ENCODE data around the gene YIPF1.
"Not testable (repeated sequence)": the region's sequence is repeated elsewhere in the genome, so short reads cannot be mapped to it uniquely, and the experiment has no call there.

YIPF1 gene

GRCh38 chr1:53894644-53895043 is 5.0 kb upstream of the YIPF1 start:
- no peak for DNase-seq (ENCODE audit: low read depth)

GRCh38 chr1:53893999-53894636 is 4.5 kb upstream of the YIPF1 start, which contains the start of gene DIO1:
TSS of gene DIO1 (plus strand) at chr1:53894187. CDS start at chr1:53894211, 24 bp downstream.
- no peak for DNase-seq (ENCODE audit: low read depth)

DNA sequence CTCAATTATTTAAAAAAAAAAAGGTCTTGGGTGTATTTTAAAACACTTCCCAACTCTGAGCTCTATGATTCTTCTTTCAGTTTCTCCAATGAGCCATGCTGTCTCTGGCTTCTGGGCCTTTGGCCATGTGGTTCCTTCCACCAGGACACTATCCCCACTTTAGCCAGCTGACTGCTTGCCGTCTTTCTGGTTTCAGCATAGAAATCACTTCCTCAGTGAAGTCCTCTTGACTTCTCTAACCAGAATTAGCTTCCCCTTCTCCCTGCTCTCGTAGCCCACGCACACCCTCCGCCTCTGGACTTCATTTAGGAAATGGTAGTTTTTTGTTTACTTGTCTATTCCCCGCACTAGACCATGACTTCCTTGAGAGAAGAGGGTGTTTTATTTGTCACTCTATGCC is 3.3 kb upstream of the YIPF1 start:
- no peak for DNase-seq (ENCODE audit: low read depth)

DNA sequence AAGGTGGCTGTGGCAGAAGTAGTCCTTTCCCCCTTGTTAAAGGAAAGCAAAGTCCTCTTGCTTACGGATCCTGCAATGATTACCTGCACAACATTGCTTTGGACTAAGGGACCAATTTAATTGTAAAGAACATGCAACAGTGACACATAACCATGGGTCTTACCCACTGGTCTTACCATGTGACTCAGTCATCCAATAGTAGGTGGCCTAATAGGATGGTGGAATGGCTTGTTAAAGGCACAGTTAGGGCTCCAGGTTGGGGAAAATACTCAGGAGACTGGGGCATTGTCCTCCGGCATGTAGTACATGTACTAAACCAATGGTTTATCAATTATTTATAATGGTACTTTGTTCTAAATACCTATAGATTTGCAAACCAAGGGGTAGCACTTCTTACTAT is 2.1 kb upstream of the YIPF1 start:
- DNase-seq (ENCODE audit: low read depth) = no peak

DNA sequence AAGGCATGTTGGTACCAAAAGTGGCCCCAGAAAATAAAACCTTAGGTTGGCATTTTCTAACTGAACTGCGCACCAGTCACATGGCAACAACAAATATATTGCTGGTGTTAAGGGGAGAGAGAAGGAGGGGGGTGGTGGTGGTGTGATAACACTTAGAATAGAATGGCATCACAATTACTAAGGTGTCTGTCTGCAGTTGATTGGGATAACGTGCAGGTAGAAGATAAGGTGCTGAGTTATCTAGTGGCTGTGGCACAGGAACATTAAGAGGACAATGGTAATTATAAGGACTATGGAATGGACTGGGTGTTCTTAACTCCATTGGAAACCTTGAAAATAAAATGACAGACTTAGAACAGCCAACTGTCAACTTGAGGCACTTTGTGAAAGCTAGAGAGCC is 1.4 kb upstream of the YIPF1 start:
- DNase-seq (ENCODE audit: low read depth) = no peak

- no peak for DNase-seq (ENCODE audit: low read depth)
These were observed 935 bp upstream of the YIPF1 start for GRCh38 chr1:53890522-53890941.

GRCh38 chr1:53888681-53889080 is 916 bp downstream of the YIPF1 start:
- no peak for DNase-seq (ENCODE audit: low read depth)

DNA sequence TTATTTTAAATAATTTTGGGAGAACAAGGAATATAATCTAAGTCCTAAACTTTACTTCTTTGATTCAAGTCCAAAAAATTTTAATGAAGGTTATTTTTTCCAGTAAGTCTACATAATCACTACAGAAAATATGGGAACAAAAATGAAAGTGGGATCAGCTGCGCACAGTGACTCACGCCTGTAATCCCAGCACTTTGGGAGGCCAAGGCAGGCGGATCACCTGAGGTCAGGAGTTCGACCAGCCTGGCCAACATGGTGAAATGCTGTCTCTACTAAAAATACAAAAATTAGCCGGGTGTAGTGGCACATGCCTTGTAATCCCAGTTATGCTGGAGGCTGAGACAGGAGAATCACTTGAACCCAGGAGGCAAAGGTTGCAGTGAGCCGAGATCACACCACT is 6.0 kb downstream of the YIPF1 start:
- DNase-seq (ENCODE audit: low read depth) = not testable (repeated sequence)

DNA sequence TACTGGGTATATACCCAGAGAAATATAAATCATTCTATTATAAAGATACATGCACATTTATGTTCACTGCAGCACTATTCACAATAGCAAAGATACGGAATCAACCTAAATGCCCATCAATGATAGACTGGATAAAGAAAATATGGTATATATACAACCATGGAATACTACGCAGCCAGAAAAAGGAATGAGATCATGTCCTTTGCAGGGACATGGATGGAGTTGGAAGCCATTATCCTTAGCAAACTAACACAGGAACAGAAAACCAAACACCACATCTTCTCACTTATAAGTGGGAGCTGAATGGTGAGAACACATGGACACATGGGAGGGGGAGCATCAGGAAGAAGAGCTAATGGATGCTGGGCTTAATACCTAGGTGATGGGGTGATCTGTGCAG is 7.7 kb downstream of the YIPF1 start:
- DNase-seq (ENCODE audit: low read depth) = not testable (repeated sequence)

DNA sequence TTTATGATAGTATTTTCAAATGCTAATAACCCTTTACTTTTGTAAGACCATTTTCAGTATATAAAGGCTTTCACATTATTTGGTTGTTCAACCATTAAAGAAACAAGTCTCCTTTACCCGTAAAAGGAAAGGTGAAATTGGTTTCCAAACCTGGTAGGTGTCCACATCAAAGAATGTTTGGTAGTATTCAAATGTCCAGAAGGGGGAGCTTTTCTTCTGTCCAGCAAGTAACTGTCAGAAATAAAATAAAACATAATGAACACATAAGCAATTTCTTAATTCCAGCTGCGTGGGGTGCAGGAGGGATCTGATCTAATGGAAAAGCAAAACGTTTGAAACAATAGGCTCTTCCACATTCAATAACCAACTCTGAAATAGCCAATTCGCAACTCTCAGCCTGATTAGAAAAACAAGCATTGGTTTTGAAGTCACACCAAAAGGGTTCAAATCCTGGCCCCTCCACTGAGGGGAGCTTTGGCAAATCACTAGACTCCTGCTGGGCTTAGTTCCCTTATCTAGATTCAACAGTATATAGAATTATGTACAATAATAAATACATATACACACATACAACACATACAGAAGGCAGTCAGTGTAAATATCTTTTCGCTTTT is 11.0 kb downstream of the YIPF1 start:
- DNase-seq (ENCODE audit: low read depth) = peak; percentile 61

- not testable (repeated sequence) for DNase-seq (ENCODE audit: low read depth)
These were observed 14.4 kb downstream of the YIPF1 start for GRCh38 chr1:53875150-53875549.

DNA sequence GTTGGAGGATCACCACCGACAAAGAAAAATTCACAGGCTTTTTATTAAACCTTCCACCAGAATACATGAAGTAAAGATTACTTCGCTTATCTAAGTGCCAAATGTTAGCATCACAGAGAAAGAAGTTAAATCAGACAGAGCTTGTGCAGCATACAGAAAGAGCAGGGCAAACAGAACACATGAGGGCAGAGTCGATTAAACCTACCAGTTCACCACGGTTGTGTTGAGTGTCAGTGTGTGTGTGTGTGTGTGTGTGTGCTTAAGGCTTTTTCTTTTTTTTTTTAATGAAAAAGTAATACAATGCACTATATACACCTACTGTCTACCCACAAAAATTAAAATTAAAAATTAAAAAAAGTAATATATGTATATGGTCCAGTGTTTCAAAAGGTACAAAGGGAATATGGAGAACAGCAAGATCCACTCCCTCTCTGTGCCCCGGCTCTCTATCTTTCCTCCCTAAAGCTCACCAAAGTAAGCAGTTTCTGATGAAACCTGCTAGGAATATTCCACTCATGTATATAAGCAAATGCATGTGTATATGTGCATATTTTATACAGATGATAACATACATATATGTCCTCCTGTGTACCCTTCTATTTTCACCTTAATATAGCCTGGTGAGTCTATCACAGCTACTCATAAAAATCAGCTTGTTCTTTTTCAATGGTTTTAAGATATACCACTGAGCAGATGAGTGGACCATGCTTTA is 17.7 kb downstream of the YIPF1 start:
- no peak for DNase-seq (ENCODE audit: low read depth)

GRCh38 chr1:53871221-53871620 is 18.4 kb downstream of the YIPF1 start:
- DNase-seq (ENCODE audit: low read depth) = no peak

DNA sequence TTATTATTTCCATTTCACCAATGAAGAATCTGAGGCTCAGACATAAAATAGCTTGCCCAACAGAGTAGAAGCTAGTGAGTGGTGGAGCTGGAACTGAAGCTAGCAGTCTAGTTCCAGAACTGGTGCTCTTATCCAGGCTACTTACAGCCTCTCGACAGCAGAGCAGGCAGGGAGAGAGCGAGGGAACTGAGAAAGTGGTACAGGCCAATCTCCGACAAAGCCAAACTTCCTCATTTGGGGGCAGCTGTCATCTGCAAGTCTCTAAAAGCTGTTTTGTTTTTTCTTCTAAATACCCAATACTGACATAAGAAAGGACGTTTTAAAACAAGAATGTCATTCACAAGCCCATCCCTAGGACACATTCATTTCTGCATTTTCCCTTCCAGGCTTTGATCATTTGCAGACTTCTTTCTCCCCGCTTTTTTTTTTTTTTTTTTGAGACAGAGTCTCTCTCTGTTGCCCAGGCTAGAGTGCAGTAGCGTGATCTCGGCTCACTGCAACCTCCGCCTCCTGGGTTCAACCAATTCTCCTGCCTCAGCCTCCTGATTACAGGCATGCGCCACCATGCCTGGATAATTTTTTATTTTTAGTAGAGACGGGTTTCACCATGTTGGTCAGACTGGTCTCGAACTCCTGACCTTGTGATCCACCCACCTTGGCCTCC is 20.0 kb downstream of the YIPF1 start:
- DNase-seq (ENCODE audit: low read depth) = no peak

- peak; percentile 12 for DNase-seq (ENCODE audit: low read depth)
These were observed 21.0 kb downstream of the YIPF1 start for GRCh38 chr1:53868565-53868964.

DNA sequence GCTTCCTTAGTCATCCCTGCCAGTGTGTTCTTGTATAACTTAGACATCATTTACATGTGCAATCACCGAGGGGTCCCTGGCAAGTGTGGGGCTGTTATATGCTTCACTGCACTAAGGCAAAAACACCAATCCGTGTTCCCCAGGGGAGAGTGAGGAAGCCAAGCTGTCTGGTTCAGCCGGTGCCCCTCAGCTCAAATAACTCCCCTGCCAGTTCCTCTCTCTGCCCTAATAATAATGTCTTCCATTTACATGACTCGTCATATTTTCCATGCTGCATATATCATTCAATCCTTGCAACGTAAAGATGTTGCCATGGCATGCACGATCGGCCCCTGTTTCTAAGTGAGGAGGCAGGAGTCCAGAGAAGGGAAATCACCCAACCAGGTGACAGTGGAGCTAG is 27.1 kb downstream of the YIPF1 start:
- DNase-seq (ENCODE audit: low read depth) = no peak

DNA sequence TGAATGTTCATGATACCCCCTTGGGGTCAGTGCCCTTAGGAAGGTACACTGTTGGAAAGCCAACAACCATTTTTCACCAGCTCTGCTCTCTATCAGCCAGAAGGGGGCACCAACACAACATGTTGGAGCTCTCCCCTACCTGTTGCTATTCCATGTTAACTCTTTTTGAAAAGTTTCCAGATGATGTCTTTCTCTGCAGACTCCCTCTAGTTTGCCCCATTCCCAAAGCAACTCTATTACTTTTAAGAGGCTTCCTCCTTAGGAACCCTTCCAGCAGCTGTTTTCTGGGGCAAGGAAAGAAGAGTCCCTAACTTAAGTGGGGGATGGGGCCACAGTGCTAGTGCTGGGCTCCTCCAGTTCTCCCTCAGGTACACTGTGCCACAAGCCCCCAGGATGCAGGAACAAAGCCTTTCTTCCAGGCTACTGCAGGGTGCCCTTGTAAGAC is 28.6 kb downstream of the YIPF1 start:
- peak; percentile 67 for DNase-seq (ENCODE audit: low read depth)

DNA sequence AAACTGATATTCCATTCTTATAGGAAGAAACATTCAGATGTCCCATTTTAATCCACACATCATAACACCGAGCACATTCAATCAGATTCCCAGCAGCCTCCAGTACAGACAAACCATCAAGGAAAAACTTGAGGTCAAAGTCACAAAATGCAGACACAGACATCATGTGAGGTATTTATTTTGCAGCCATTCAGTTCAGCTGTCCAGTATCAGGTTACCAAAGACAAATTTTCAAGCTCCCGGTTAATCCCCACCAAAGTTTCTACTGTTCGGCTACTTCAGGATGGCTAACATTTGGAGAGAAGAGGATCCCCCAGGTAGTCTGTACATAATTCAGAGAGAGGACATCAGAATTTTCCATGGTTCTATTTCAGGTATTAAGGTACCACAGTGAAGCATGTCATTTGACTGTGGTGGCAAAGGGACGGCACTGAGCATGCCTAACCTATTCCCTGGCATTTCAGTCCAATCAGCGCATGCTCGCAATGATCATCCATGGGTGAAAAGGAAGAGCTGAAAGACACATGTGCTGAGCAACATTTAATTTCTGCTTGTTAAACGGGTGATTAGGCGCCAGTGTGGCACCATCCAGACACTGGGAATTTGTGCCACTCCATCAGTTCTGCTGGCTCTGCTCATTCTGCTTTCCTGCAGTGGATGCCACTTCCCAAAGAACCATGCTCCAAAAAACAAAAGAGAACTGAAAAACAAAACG is 37.9 kb downstream of the YIPF1 start:
- DNase-seq (ENCODE audit: low read depth) = no peak

DNA sequence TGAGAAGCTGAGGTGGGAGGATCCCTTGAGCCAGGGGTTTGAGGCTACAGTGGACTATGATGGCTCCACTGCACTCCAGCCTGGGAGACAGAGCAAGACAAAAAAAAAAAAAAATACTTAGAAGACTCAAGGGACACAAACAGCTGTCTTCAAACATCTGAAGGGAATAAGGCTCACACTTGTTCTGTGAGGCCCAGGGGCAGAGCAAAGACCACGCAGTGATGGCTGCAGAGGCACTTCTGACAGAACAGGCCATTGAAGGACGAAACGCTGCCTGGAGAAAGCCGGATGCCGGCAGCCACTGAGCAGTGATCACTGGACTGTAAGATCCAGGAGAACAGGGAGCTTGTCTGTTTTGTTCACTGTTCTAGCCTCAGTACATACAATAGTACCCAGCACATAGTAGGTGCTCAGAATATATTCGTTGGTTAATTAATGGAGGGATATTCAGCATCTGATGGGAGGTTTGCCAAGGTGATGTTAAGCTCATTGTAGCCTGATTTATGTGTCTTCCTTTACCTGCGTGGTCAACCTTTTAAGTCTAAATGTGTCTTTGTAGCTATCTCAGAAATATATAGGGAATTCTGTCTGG is 39.4 kb downstream of the YIPF1 start:
- no peak for DNase-seq (ENCODE audit: low read depth)

DNA sequence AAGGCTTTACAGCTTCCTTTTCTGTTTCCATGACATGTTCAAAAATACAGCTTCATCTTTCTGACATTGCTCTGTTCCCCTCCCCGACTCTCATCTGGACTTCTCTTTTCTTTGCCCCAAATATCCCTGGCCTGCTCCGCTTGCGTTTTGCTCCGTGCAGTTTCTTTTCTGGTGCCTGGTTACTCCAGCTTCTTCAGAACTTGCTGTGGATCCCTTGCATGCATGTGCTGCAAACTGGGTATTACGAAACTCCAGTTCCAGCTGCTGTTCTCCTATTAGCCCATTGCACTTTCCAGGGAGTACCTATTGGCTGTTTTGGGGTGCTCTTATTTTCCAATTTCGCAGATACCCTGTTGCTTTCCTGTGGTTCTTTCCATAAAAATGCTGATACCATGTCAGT is 41.6 kb downstream of the YIPF1 start:
- no peak for DNase-seq (ENCODE audit: low read depth)

GRCh38 chr1:53842347-53842746 is 47.2 kb downstream of the YIPF1 start:
- no peak for DNase-seq (ENCODE audit: low read depth)

GRCh38 chr1:53838654-53838974 is 51.0 kb downstream of the YIPF1 start:
- DNase-seq (ENCODE audit: low read depth) = no peak
